ENCODE results near the gene PLEKHM3. TPM values are rescaled to one million over a fixed set of nuclear protein-coding genes. Genes with fewer than 3 reads are reported as not detected.

Gene PLEKHM3
- total RNA-seq, 6 experiments from 2014 or later: 6.4 to 8.2 (median 7.2) TPM

DNA sequence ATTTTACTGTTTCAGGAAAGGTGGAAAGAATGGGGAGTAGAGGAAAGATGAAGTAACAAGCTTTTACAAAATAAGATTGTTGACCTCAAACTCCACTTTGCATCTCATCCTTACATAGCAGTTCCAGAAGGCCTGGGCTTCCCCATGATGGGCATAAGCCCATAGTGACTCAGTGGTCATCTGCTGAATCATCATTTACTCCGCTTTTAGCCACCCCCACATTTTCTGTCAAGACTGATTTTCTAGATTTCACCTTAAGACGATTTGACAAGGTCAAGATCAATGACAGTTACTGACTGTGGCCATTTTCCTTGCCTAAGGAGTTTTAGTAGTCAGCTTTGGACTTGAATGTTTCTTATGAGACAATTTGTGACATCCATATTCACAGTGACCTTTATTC is 49.4 kb downstream of the PLEKHM3 start:
- TF ChIP-seq, protein P1, sequence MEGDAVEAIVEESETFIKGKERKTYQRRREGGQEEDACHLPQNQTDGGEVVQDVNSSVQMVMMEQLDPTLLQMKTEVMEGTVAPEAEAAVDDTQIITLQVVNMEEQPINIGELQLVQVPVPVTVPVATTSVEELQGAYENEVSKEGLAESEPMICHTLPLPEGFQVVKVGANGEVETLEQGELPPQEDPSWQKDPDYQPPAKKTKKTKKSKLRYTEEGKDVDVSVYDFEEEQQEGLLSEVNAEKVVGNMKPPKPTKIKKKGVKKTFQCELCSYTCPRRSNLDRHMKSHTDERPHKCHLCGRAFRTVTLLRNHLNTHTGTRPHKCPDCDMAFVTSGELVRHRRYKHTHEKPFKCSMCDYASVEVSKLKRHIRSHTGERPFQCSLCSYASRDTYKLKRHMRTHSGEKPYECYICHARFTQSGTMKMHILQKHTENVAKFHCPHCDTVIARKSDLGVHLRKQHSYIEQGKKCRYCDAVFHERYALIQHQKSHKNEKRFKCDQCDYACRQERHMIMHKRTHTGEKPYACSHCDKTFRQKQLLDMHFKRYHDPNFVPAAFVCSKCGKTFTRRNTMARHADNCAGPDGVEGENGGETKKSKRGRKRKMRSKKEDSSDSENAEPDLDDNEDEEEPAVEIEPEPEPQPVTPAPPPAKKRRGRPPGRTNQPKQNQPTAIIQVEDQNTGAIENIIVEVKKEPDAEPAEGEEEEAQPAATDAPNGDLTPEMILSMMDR (IDR thresholded peaks at IDR 0.05): no peak
- H3K9me3 Mint-ChIP-seq: no peaks in the 10 kb centered on the region
- H3K27me3 Mint-ChIP-seq (ENCODE audit: insufficient read depth): no peaks in the 10 kb centered on the region
- DNase-seq: no peak
- no peak overlapping the region for H3K4me3 Mint-ChIP-seq
- H3K4me1 Mint-ChIP-seq (ENCODE audit: low read depth): 0 out of 2 replicates have a peak, but pooled peaks cover 5% of the 10 kb centered on the region
- no peaks in the 10 kb centered on the region for H3K36me3 Mint-ChIP-seq (ENCODE audit: low read depth)
- no peak overlapping the region for H3K27ac Mint-ChIP-seq

DNA sequence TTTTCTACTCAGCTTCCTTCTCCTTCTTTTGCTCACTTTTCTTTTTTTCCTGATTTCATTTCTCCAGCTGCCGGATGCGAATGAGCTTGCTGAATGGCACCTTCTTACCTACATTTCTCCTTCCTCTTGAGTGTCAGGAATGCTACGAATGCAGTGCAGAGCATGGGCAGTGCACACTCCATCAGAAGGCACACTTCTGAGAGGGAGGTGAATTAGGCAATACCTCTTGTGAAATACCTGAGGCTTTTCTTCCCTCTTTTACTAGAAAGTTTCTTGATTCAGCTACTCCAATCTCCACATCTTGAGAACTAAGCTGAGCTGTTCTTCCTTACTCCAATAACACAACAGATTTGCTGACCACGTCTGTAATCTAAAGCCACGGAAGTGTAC is 51.1 kb downstream of the PLEKHM3 start:
- 0 out of 2 replicates have a peak, but pooled peaks cover 5% of the 10 kb centered on the region for H3K4me1 Mint-ChIP-seq (ENCODE audit: low read depth)
- no peak overlapping the region for H3K4me3 Mint-ChIP-seq
- DNase-seq: no peak
- TF ChIP-seq, protein P1 (IDR thresholded peaks at IDR 0.05): no peak
- H3K27ac Mint-ChIP-seq: no peak overlapping the region
- H3K27me3 Mint-ChIP-seq (ENCODE audit: insufficient read depth): no peaks in the 10 kb centered on the region
- no peaks in the 10 kb centered on the region for H3K9me3 Mint-ChIP-seq
- no peaks in the 10 kb centered on the region for H3K36me3 Mint-ChIP-seq (ENCODE audit: low read depth)

DNA sequence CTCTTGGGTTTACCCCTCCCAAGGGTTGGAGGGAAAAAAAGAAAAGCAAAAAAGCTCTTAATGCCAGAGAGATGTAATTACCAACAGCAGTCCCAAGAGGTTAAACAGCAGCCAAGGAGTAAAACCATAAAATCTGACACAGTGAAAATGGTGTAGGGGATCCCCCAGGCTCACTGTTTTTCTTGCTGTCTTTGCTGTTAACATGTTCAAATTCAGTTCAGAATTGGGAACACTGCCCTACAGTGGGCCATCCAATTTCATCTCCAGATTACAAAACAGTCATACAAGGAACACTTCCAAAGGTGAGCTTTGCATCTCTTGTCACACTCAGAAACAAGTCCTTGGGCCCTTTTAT is 54.5 kb downstream of the PLEKHM3 start:
- no peaks in the 10 kb centered on the region for H3K27me3 Mint-ChIP-seq (ENCODE audit: insufficient read depth)
- H3K4me1 Mint-ChIP-seq (ENCODE audit: low read depth): 0 out of 2 replicates have a peak, but pooled peaks cover 2% of the 10 kb centered on the region
- no peak overlapping the region for H3K27ac Mint-ChIP-seq
- H3K9me3 Mint-ChIP-seq: no peaks in the 10 kb centered on the region
- H3K36me3 Mint-ChIP-seq (ENCODE audit: low read depth): no peaks in the 10 kb centered on the region
- no peak for DNase-seq
- TF ChIP-seq, protein P1 (IDR thresholded peaks at IDR 0.05): no peak
- H3K4me3 Mint-ChIP-seq: no peak overlapping the region

DNA sequence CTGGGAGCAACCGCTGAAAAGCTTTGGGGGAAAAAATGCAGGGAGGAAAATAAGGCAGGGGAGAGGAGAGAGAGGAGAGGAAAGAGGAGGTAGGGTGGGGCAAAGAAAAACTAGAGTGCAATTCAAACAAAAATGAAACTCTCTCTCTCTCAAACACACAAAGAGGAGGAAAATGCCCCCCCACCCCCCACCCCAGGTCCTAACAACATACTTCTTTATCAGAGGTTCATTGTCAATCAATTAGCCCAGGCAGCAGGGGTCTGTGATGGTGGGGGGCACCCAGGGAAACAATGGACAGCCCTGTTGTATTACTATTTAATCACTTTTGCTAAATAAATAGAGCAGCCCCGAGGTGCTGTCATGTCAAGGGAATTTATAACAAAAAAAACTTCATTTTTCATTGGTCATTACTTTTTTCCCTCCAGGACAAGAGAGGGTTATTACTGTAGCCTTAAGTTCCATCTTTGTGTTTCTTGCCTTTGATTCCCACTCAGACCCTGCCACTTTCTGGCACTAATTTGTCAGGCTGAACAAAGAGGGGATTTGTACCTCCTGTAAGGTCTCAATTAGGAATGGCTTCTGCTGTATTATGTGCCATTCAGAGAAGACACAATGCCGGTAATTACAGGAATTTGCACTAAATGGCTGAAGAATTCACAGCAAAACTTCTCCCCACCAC is 55.0 kb downstream of the PLEKHM3 start:
- Mint-ChIP-seq H3K4me3 (no peak overlapping the region), H3K4me1 (ENCODE audit: low read depth) (no peaks in the 10 kb centered on the region), H3K9me3 (no peaks in the 10 kb centered on the region), H3K36me3 (ENCODE audit: low read depth) (no peaks in the 10 kb centered on the region), H3K27ac (no peak overlapping the region), H3K27me3 (ENCODE audit: insufficient read depth) (no peaks in the 10 kb centered on the region)
- no peak for DNase-seq
- TF ChIP-seq, protein P1 (IDR thresholded peaks at IDR 0.05): no peak

DNA sequence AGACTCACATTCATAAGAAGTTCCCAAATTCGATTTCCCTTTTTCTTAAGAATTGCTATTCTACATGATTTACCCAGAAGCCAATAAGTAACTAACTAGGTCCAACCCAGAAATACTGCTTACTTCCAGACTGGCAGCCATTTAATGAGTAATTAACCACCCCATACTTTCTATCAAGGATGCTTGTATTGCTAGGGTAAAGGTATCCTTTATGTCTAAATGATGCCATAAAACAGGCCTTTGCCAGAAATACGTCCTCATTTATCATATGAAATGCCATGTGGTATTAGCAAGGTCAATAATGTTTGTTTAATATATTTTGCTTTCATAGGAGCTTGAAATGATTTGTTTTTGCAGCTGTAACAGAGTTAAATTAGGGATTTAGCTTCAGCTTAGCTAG is 56.1 kb downstream of the PLEKHM3 start:
- Mint-ChIP-seq H3K27me3 (ENCODE audit: insufficient read depth) (no peaks in the 10 kb centered on the region), H3K27ac (no peak overlapping the region), H3K4me1 (ENCODE audit: low read depth) (no peaks in the 10 kb centered on the region), H3K4me3 (no peak overlapping the region), H3K36me3 (ENCODE audit: low read depth) (no peaks in the 10 kb centered on the region), H3K9me3 (no peaks in the 10 kb centered on the region)
- DNase-seq: no peak
- TF ChIP-seq, protein P1 (IDR thresholded peaks at IDR 0.05): no peak
